ENCODE results near the gene S100A16. TPM values are rescaled to one million over a fixed set of nuclear protein-coding genes. Genes with fewer than 3 reads are reported as not detected.

S100A16 gene
- total and polyA plus RNA-seq, 9 of the 15 experiments (the other 6 are each of a cell fraction or from before 2014, with no cell fraction given), result 1.6 to 6.9 (median 4.3) TPM

DNA sequence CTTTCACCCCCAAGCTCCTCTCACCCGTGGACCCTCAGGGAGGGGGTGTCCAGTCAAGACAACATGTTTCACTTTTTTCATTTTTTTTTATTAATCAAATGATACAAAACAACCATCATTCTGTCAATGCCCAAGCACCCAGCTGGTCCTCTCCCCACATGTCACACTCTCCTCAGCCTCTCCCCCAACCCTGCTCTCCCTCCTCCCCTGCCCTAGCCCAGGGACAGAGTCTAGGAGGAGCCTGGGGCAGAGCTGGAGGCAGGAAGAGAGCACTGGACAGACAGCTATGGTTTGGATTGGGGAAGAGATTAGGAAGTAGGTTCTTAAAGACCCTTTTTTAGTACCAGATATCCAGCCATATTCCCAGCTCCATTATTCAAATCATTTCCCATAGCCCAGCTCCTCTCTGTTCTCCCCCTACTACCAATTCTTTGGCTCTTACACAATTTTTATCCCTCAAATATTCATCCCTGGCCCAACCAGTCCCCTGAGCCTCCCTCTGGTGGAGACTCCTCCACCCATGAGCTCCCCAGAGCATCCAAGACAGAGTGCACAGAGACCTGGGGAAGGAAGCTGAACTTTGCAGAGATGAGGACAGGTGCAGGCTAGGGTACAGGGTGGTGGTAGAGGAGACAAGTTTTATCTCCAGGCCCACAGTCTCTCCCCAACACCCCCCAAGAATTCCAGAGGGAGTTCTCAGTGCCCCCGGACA is 1.4 kb upstream of the S100A16 start:
- Histone ChIP-seq H3K4me1 (replicated peaks in 1 of 2; ENCODE audit: control insufficient read depth in 2 of 2, insufficient read depth in 2 of 2, low read length in 2 of 2) (peaks cover 28 to 47% of the 10 kb centered on the region in 2 experiments), H3K79me2 (ENCODE audit: control insufficient read depth, insufficient read depth, low read length) (no peaks in the 10 kb centered on the region), H3K9me3 (replicated peaks; ENCODE audit: control insufficient read depth, insufficient read depth, low read depth, low read length) (no peaks in the 10 kb centered on the region), H3K4me3 (no peak overlapping the region), H3K9ac (ENCODE audit: insufficient read depth in 1 of 2, low read depth in 2 of 2, low read length in 2 of 2) (no peak overlapping the region), H3K27me3 (ENCODE audit: control insufficient read depth in 2 of 2, insufficient read depth in 2 of 2, low read length in 2 of 2) (no peaks in the 10 kb centered on the region), H4K20me1 (replicated peaks; ENCODE audit: control insufficient read depth, insufficient read depth, low read length) (no peaks in the 10 kb centered on the region), H3K36me3 (ENCODE audit: control insufficient read depth, insufficient read depth, low read length) (no peaks in the 10 kb centered on the region), H3K9me1 (ENCODE audit: control insufficient read depth, insufficient read depth, low read length) (no peaks in the 10 kb centered on the region), H2AFZ (ENCODE audit: low read depth, low read length) (no peak overlapping the region), H3K27ac (ENCODE audit: extremely low read depth, low read depth, low read length) (no peak overlapping the region), H3K4me2 (ENCODE audit: insufficient read depth, low read length) (no peak overlapping the region)
- no peak for TF ChIP-seq RFX7 (CRISPR knock-in tag; IDR thresholded peaks at IDR 0.05)
- peak; percentile 87 for TF ChIP-seq ZNF263 (CRISPR knock-in tag; IDR thresholded peaks at IDR 0.05; ENCODE audit: borderline replicate concordance)
- FAIRE-seq (no peak), ATAC-seq (no peak), DNase-seq (ENCODE audit: extremely low read depth in 1 of 4, low spot score in 3 of 4) (no peak)
- BruUV-seq (replicated peaks), result no TSS peak
- ChIA-PET CTCF (ENCODE audit: low intra/inter-chr PET ratio) (no interaction called here), POLR2A (interaction anchor here (0.6 to 6.8 kb wide), 6 partner anchors 10 to 898 kb away, joined by 3 to 70 read pairs (median 4); partner anchors contain the start of genes S100A1 and S100A13)
- intact Hi-C loops (cut with micrococcal nuclease), result no loop called here
- 45% methylated on average over 2 of the region's 2 CpGs for WGBS (ENCODE audit: insufficient coverage, low coverage, missing lambda C conversion rate)
- in situ Hi-C loops (cut with MboI), result no loop called here

DNA sequence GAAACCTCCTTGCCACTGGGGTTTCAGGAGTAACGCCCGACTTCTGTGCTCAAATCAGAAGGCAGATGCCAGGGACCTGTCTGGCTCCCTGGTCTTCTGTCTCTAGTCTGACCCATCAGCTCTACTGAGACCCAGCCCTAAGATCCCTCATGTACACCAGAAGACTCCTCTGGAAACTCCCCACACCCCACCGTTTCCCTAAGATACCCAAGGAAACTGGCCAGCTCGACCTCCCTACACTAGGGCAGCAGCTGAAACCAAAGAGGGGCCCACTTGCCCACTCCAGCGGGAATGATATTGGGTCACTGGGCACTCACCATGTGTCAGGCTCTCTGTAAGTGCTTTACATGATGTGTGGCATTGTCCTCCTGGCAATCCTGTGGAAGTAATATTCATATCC is 469 bp upstream of the S100A16 start:
- Histone ChIP-seq H3K9ac (ENCODE audit: insufficient read depth in 1 of 2, low read depth in 2 of 2, low read length in 2 of 2) (no peak overlapping the region; a peak in 1 of 4 replicates), H2AFZ (ENCODE audit: low read depth, low read length) (no peak overlapping the region), H4K20me1 (replicated peaks; ENCODE audit: control insufficient read depth, insufficient read depth, low read length) (no peaks in the 10 kb centered on the region), H3K27ac (ENCODE audit: extremely low read depth, low read depth, low read length) (no peak overlapping the region), H3K79me2 (ENCODE audit: control insufficient read depth, insufficient read depth, low read length) (no peaks in the 10 kb centered on the region), H3K9me1 (ENCODE audit: control insufficient read depth, insufficient read depth, low read length) (peaks cover 6% of the 10 kb centered on the region), H3K4me3 (no peak overlapping the region), H3K4me2 (ENCODE audit: insufficient read depth, low read length) (no peak overlapping the region), H3K9me3 (replicated peaks; ENCODE audit: control insufficient read depth, insufficient read depth, low read depth, low read length) (no peaks in the 10 kb centered on the region), H3K36me3 (ENCODE audit: control insufficient read depth, insufficient read depth, low read length) (no peaks in the 10 kb centered on the region), H3K27me3 (ENCODE audit: control insufficient read depth in 2 of 2, insufficient read depth in 2 of 2, low read length in 2 of 2) (no peaks in the 10 kb centered on the region), H3K4me1 (replicated peaks in 1 of 2; ENCODE audit: control insufficient read depth in 2 of 2, insufficient read depth in 2 of 2, low read length in 2 of 2) (peaks cover 38 to 56% of the 10 kb centered on the region in 2 experiments)
- ChIA-PET POLR2A (interaction anchor here (0.6 to 6.8 kb wide), 5 partner anchors 11 to 899 kb away, joined by 3 to 70 read pairs (median 8); partner anchors contain the start of genes S100A1 and S100A13), CTCF (ENCODE audit: low intra/inter-chr PET ratio) (no interaction called here)
- ATAC-seq, result no peak
- no TSS peak for BruUV-seq (replicated peaks)
- in situ Hi-C loops (cut with MboI), result no loop called here
- WGBS (ENCODE audit: insufficient coverage, low coverage, missing lambda C conversion rate), result 53% methylated on average over 5 of the region's 5 CpGs
- intact Hi-C loops (cut with micrococcal nuclease), result no loop called here
- no peak for DNase-seq (ENCODE audit: extremely low read depth in 1 of 4, low spot score in 3 of 4)
- FAIRE-seq, result no peak
- no peak for TF ChIP-seq SAP30 (IDR thresholded peaks at IDR 0.05; ENCODE audit: borderline replicate concordance, insufficient read depth, low read depth, low read length, poor library complexity, severe bottlenecking)

Data from K562 (cell line).